Endothelial cell of umbilical vein (primary cell): Measurements from ENCODE around the gene ARRB1. TPM values are rescaled to one million over a fixed set of nuclear protein-coding genes. Genes with fewer than 3 reads are reported as not detected.

Source experiments
- BruUV-seq: library from RNA; stranded (reverse); fragments of 400-500 nt; replicated peaks from 2 replicates; lab custom pipeline; 2021; lab: Mats Ljungman, UMichigan
- CTCF ChIA-PET: fragments of 300-600, 350-600 bp; sonication (Branson Sonifier 250); formaldehyde crosslinking; loops from one replicate; lab custom pipeline; 2021; ENCODE audit warnings: antibody characterized with exemption, inconsistent platforms; lab: Charles Lee
- POLR2A ChIA-PET: fragments of 300-600, 350-600 bp; sonication (Branson Sonifier 250); formaldehyde crosslinking; loops from one replicate; lab custom pipeline; 2021; ENCODE audit warnings: antibody characterized with exemption, inconsistent platforms; lab: Charles Lee
- DNase-seq: peaks from one replicate; pipeline ENCODE4 v3.0.0-alpha.2; 2011; ENCODE audit warnings: low read depth, low spot score
- FAIRE-seq: peaks from 2 replicates; lab custom pipeline; 2011; peaks lifted over from hg19 to GRCh38; lab: Jason Lieb, UNC
- H2AFZ ChIP-seq: 2 replicates; pipeline ENCODE4 v1.6.0; 2012; ENCODE audit warnings: low read depth, low read length, control low read depth, inconsistent platforms
- H3K27ac ChIP-seq: 2 replicates; pipeline ENCODE4 v1.5.1; 2011; ENCODE audit warnings: low read depth, mild to moderate bottlenecking, control low read depth, low read length, moderate library complexity; ENCODE audit not compliant: insufficient read depth
- H3K27me3 ChIP-seq, 2 experiments: 2 replicates each; pipeline versions ENCODE4 v1.6.0 to v1.6.1; 2011; ENCODE audit warnings: low read length in 2 of 2, mixed read lengths in 1 of 2; ENCODE audit not compliant: control insufficient read depth in 2 of 2, insufficient read depth in 2 of 2
- H3K36me3 ChIP-seq, 2 experiments: 2 replicates in 1 of 2; 3 replicates in 1 of 2; pipeline ENCODE4 v1.5.1; 2011; ENCODE audit warnings: low read length in 2 of 2, mild to moderate bottlenecking in 1 of 2, moderate library complexity in 1 of 2; ENCODE audit not compliant: control insufficient read depth in 2 of 2, insufficient read depth in 2 of 2; ENCODE audit errors: extremely low read depth in 1 of 2
- H3K4me1 ChIP-seq: 3 replicates; pipeline ENCODE4 v1.5.1; 2011; ENCODE audit warnings: mild to moderate bottlenecking, low read length; ENCODE audit not compliant: control insufficient read depth, insufficient read depth; ENCODE audit errors: extremely low read depth
- H3K4me2 ChIP-seq: 2 replicates; pipeline ENCODE4 v1.6.1; 2011; ENCODE audit warnings: low read length, control low read depth, mixed read lengths; ENCODE audit not compliant: insufficient read depth
- H3K4me3 ChIP-seq, 3 experiments: fragments of 200-600 bp in 1 of 3; sonication (generic), shearing (Covaris generic) in 1 of 3; replicated peaks in 1 of 3; 2 replicates each; pipeline ENCODE4 v1.5.1; 2011 to 2016; ENCODE audit warnings: control low read depth in 3 of 3, low read length in 3 of 3, mild to moderate bottlenecking in 2 of 3, inconsistent platforms in 1 of 3, low read depth in 1 of 3, moderate library complexity in 1 of 3; ENCODE audit not compliant: insufficient read depth in 1 of 3
- H3K79me2 ChIP-seq: 2 replicates; pipeline ENCODE4 v1.6.0; 2012; ENCODE audit warnings: low read length, inconsistent platforms; ENCODE audit not compliant: control insufficient read depth, insufficient read depth
- H3K9ac ChIP-seq: replicated peaks from 2 replicates; pipeline ENCODE3; 2011; ENCODE audit warnings: low read length, control low read depth; ENCODE audit not compliant: insufficient read depth; ENCODE audit errors: extremely low read depth
- H3K9me1 ChIP-seq: replicated peaks from 3 replicates; pipeline ENCODE4 v1.6.0; 2011; ENCODE audit warnings: mild to moderate bottlenecking, low read length; ENCODE audit not compliant: control insufficient read depth, insufficient read depth; ENCODE audit errors: extremely low read depth
- H3K9me3 ChIP-seq: replicated peaks from 2 replicates; pipeline ENCODE4 v1.5.1; 2012; ENCODE audit warnings: low read length, inconsistent platforms; ENCODE audit not compliant: control insufficient read depth, insufficient read depth
- H4K20me1 ChIP-seq: replicated peaks from 2 replicates; pipeline ENCODE3; 2011; ENCODE audit warnings: mild to moderate bottlenecking, low read length; ENCODE audit not compliant: control insufficient read depth, insufficient read depth; ENCODE audit errors: extremely low read depth
- CTCF ChIP-seq, 2 donors: IDR thresholded peaks; 1 replicate in 1 of 2; 2 replicates in 1 of 2; pipeline ENCODE4 v1.5.1; 2011; ENCODE audit warnings: low read length in 2 of 2, mild to moderate bottlenecking in 2 of 2, moderate library complexity in 2 of 2, control low read depth in 1 of 2, inconsistent platforms in 1 of 2, low read depth in 1 of 2; ENCODE audit not compliant: insufficient read depth in 1 of 2; ENCODE audit errors: extremely low read depth in 1 of 2
- EZH2 ChIP-seq: IDR thresholded peaks from 2 replicates; pipeline ENCODE4 v1.6.1; 2012; ENCODE audit warnings: borderline replicate concordance, low read depth, mild to moderate bottlenecking, moderate library complexity, low read length, inconsistent platforms; ENCODE audit not compliant: severe bottlenecking
- FOS ChIP-seq: IDR thresholded peaks from 2 replicates; pipeline ENCODE4 v1.6.1; 2011; ENCODE audit warnings: mild to moderate bottlenecking, low read length, moderate library complexity, borderline replicate concordance; ENCODE audit not compliant: insufficient read depth
- GATA2 ChIP-seq: IDR thresholded peaks from 2 replicates; pipeline ENCODE4 v1.7.0; 2011; ENCODE audit warnings: low read depth, mild to moderate bottlenecking, moderate library complexity, mixed read lengths, low read length; ENCODE audit not compliant: insufficient read length, insufficient read depth
- JUN ChIP-seq: IDR thresholded peaks from 2 replicates; pipeline ENCODE4 v1.6.1; 2011; ENCODE audit warnings: borderline replicate concordance, low read depth; ENCODE audit not compliant: insufficient read length, insufficient read depth
- MAX ChIP-seq: IDR thresholded peaks from 2 replicates; pipeline ENCODE4 v1.6.1; 2011; ENCODE audit not compliant: insufficient read depth, insufficient read length
- MYC ChIP-seq: IDR thresholded peaks from one replicate; pipeline ENCODE4 v1.6.1; 2011; ENCODE audit warnings: mild to moderate bottlenecking, low read depth, low read length
- POLR2A ChIP-seq: IDR thresholded peaks from 2 replicates; pipeline ENCODE4 v1.6.1; 2012; ENCODE audit warnings: low read depth, mild to moderate bottlenecking, control low read depth, low read length
- POLR2AphosphoS5 ChIP-seq: IDR thresholded peaks from 2 replicates; pipeline ENCODE4 v1.6.1; 2012; ENCODE audit warnings: low read depth, mild to moderate bottlenecking, control low read depth, low read length, moderate library complexity; ENCODE audit not compliant: insufficient read depth
- dilution Hi-C: fragments of 300-500 bp; cut with MboI; formaldehyde crosslinking; loops from one replicate; pipeline ENCODE4 v1.15.0; 2019; ENCODE audit warnings: low sequenced_read_pairs; ENCODE audit not compliant: extremely low pct_ligation_motif_present
- intact Hi-C: fragments of 100-400 bp; cut with micrococcal nuclease; formaldehyde crosslinking; loops from one replicate; pipeline ENCODE4 v1.10.0; 2022
- polyA plus RNA-seq, 4 experiments: library from polyadenylated mRNA; depleted of rRNA in 3 of 4; stranded (reverse) in 3 of 4; unstranded in 1 of 4; fragments of >200 nt; gene quantifications; 2 replicates each; pipeline versions ENCODE4 v1.2.1 to v1.2.3, GENCODE V29; 2011 to 2012; ENCODE audit warnings: missing spikeins in 1 of 4
- total RNA-seq: library from RNA; stranded (reverse); gene quantifications from 2 replicates; pipeline ENCODE4 v1.2.3, GENCODE V29; 2021

ARRB1 gene
- total and polyA plus RNA-seq, 2 donors (not counting 3 experiments of a cell fraction or from before 2014, with no cell fraction given) = 63.9 to 92.6 TPM

GRCh38 chr11:75272821-75273301 is 78.6 kb downstream of the ARRB1 start:
- FAIRE-seq = no peak
- H3K4me3 ChIP-seq = no peak overlapping the region
- dilution Hi-C loops (no loop called here), intact Hi-C loops (no loop called here)
- no peaks in the 10 kb centered on the region for H3K27me3 ChIP-seq
- ChIA-PET POLR2A (no interaction called here), CTCF (interaction anchor here (1.0 kb wide), 1 partner anchor 112 kb away, joined by 3 read pairs; no protein-coding TSS in a partner anchor)
- H3K9ac ChIP-seq = no peak overlapping the region
- no peak overlapping the region for H3K4me2 ChIP-seq
- H3K27ac ChIP-seq = no peak overlapping the region
- no peaks in the 10 kb centered on the region for H3K79me2 ChIP-seq
- no peaks in the 10 kb centered on the region for H3K9me3 ChIP-seq
- H4K20me1 ChIP-seq = no peaks in the 10 kb centered on the region
- H3K36me3 ChIP-seq = peaks cover 5 to 61% of the 10 kb centered on the region in 2 experiments
- H3K4me1 ChIP-seq = peaks cover 15% of the 10 kb centered on the region
- DNase-seq = no peak
- H2AFZ ChIP-seq = no peak overlapping the region
- no peaks in the 10 kb centered on the region for H3K9me1 ChIP-seq
- TF ChIP-seq CTCF (IDR thresholded peaks at IDR 0.05; ENCODE audit: extremely low read depth in 1 of 2, insufficient read depth in 1 of 2, low read depth in 1 of 2, low read length in 2 of 2) (no peak), POLR2A (no peak), JUN (no peak)
- no TSS peak for BruUV-seq

DNA sequence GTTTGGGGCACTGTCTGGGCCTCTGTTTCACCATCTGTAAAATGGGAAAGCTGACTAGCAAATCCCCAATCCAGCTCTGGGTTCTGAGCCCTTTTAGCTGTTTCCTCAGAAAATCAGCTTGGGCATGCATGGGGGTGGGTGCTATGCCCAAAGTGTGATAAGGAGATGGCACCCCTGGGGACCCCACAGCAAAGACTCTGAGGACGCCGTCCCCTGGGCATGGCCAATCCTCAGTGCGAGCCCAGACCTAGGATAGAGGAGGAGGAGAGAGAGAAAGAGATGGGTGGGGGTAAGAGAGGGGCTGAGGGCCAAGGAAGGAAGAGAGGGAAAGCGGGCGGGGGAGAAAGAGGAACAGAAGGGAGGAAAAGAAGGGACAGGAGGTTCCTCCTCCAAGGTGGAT is 79.1 kb downstream of the ARRB1 start:
- H3K4me2 ChIP-seq = no peak overlapping the region
- H3K27me3 ChIP-seq = no peaks in the 10 kb centered on the region
- no peaks in the 10 kb centered on the region for H4K20me1 ChIP-seq
- H3K79me2 ChIP-seq = no peaks in the 10 kb centered on the region
- peaks cover 4 to 56% of the 10 kb centered on the region in 2 experiments for H3K36me3 ChIP-seq
- dilution Hi-C loops = no loop called here
- peaks cover 15% of the 10 kb centered on the region for H3K4me1 ChIP-seq
- H3K4me3 ChIP-seq = no peak overlapping the region
- CTCF ChIA-PET = no interaction called here
- H3K27ac ChIP-seq = no peak overlapping the region
- TF ChIP-seq MAX = no peak
- no peak for TF ChIP-seq MYC
- no peak for TF ChIP-seq EZH2
- no peak for TF ChIP-seq GATA2
- no peak for TF ChIP-seq JUN
- TF ChIP-seq POLR2AphosphoS5 = no peak
- no peak for TF ChIP-seq POLR2A
- no peak for TF ChIP-seq FOS
- no peak for TF ChIP-seq CTCF (IDR thresholded peaks at IDR 0.05; ENCODE audit: extremely low read depth in 1 of 2, insufficient read depth in 1 of 2, low read depth in 1 of 2, low read length in 2 of 2)
- no peak overlapping the region for H2AFZ ChIP-seq
- H3K9ac ChIP-seq = no peak overlapping the region
- no peak for DNase-seq
- no peak for FAIRE-seq
- POLR2A ChIA-PET = no interaction called here
- intact Hi-C loops = no loop called here
- no TSS peak for BruUV-seq
- H3K9me1 ChIP-seq = no peaks in the 10 kb centered on the region
- no peaks in the 10 kb centered on the region for H3K9me3 ChIP-seq
